Left cardiac atrium (tissue), 4 donors: ENCODE measurements around the gene DCST1. TPM values are rescaled to one million over a fixed set of nuclear protein-coding genes. Genes with fewer than 3 reads are reported as not detected.

Source experiments
- ATAC-seq, 2 donors: fragments of 200-7000 bp; cut with Tn5 transposase; one replicate each; pipeline ENCODE4 v1.9.1; 2020; ENCODE audit warnings: mild to moderate bottlenecking in 2 of 2, moderate library complexity in 2 of 2
- DNase-seq: peaks from one replicate; pipeline ENCODE4 v3.0.0-alpha.2; 2020
- intact Hi-C, 2 donors: fragments of 100-400 bp; cut with DNase I; formaldehyde crosslinking; loops; one replicate each; pipeline versions ENCODE4 v1.14.1 to v1.15.1; 2022 to 2023
- total RNA-seq, 2 donors: library from RNA; stranded (reverse); fragmentation: NEBNext Ultra II Directional; extraction: Animal tissue kit (Norgen Biotek cat#: 25700); gene quantifications; one replicate each; pipeline ENCODE4 v1.2.1, GENCODE V29; 2021
- donor health status: DM: no; HTN: yes; CAD: no.
- donor health status: DM: no; HTN: yes; CAD: no; lungs with severe emphysema.
- donor health status: DM: yes; HTN: yes; CAD: no.
- donor health status: Dilated cardiomyopathy.

Gene DCST1
- total RNA-seq, 2 donors from 2014 or later, result not detected

DNA sequence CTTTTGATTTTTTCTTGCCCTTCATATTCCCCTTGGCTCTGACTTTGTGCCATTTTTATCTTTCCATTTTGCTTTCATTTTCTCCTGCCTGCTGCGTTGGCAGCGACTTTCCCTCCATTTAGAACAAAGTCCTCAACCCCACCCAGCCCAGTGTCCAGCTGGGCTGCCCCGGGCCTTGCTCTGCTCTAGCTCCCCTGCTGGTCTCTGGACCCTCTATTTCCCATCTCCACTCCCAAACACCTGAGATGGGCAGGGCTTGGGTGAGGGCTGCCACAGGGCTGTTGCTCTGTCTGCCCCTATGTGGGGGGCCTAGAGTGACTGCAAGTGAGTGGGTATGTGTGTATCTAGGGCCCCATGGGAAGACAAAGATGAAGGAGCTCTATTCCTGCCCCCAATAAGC is 10.2 kb downstream of the DCST1 start:
- ATAC-seq (no peak), DNase-seq (no peak)
- intact Hi-C loops, result no loop called here

DNA sequence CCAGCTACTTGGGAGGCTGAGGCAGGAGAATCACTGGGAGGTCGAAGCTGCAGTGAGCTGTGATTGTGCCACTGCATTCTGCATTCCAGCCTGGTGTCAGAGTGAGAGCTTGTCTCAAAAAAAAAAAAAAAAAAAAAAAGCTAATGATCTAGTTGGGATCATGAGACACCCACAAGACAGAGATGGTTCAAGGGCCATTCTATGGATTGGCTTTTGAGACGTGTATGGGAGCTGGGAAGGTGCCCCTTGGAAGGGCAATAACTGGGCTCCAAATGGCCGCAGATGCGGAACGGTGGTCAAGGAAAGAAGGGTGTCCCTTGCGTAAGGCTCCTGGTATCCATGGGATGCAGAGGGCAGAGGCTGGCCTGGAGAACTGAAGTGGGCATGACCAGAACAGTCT is 10.7 kb downstream of the DCST1 start:
- intact Hi-C loops, result no loop called here
- ATAC-seq (no peak), DNase-seq (no peak)

DNA sequence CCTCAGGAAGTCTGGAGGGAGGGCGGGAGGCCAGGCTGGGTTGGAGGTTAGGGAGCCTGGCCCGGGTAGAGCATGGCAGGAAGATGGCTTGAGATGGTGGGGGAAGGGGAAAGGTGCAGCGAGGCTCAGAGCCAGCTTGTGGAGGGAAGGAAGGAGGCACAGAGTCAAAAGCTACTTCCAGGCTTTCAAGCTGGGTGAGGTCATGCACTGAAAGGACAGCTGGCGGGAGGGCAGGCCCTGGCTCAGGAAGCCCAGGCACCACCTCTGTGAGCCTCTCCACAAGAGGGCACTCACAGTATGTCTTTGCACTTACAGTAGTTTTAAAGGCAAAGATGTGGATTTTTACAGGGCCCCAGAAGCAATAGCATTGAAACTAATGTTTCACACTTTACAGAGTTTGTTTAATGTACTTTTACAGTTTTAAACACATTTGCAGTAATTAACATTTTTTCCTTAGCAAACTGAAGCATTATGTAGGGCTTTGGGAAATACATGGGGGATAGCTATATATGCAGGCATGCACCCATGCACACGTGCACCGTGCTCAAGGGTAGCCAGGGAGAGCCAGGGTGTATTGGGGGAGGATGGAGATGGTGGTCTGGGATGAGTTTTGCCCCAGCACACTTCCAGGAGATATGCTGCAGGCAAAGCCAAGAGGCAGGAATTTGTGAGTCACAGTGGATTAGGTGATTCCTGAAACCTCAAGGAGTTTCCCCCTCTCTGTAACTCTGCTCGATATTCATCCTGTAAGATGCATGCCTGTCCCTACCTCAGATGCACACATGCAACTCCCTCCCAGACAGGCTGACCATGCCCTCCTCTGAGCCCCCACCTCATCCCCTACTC is 11.4 kb downstream of the DCST1 start:
- peak; percentile 89 to 91 for ATAC-seq
- DNase-seq, result peak; percentile 84
- intact Hi-C loops, result loop anchor here in 1 of 2 donors (5.0 kb wide), 1 partner anchor 37 kb away; no protein-coding TSS in a partner anchor

DNA sequence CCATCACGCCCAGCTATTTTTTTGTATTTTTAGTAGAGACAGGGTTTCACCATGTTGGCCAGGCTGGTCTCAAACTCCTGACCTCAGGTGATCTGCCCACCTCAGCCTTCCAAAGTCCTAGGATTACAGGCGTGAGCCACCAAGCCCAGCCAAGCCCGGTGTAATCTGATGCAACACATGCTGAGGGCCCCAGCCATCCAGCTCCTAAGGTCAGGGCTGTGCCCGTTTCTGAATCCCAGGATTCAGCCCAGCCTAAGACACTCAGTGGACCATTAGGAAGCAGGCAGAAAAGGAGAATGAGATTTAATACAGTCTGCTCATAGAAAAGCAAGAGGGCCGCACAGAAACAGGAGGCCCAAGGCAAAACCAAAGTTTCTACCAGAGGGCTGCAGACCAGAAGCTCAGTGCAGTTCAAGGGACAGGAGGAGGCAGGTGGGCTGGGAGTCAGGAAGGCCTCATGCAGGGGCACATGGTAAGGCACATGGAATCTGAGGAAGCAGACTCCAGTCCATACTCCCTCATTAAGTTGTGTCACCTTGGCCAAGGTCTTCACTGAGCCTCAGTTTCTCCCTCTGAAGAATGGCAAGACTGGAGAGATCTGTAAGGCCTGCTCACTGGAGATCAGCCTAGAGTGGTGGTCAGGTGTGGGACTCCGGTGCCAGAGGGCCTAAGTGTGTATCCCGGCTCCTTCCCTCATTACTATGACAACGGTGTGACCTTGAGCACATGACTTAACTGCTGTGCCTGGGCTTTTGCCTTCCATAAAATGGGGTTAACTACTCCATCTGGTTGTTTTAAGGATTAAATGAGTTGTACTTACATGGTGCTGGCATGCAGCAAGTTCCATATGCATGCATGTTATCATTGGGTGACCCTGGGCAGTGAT is 15.1 kb downstream of the DCST1 start:
- intact Hi-C loops, result loop anchor here in 1 of 2 donors (5.0 kb wide), 1 partner anchor 34 kb away; no protein-coding TSS in a partner anchor
- no peak for ATAC-seq
- DNase-seq, result no peak

DNA sequence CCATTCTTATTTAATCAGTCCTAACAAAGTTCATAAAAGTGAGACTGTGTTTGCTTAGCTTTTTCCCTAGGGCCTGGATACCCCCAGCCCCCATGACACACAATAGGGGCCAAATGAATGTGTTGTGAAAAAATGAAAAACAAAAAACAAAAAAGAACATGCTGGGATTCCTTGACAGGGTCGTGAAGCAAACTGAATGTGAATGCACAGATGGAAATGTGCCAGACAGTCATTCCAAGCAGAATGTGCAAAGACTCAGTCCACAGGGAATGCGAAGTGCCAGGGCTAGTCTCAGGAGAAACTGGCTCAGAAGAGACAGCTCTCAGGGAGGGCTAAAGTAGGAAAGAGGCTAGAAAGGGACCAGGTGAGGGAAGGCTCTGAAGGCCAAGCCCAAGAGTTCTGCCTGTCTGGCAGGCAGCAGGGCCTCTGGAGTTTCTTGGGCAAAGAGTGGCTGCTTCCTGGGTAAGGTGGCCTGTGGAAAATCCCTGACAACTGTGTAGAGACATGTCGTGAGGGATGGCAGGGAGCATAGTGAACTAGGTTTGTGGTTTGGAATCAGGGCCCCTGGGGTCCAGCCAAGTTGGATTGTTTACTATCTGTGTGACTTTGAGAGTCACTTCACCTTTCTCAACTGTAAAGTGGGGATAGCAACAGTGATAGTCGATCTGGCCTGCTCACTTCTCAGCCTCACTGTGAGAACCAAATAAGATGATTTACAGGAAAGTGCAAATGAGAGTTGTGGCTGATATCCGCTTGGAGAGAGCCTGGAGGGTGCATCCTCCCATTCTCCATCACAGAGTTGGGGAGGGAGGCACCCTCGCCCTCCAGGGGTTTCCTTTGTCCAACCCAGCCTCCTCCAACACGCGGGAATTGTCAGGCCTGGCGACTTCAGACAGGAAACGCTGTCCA is 16.3 kb downstream of the DCST1 start:
- intact Hi-C loops, result loop anchor here in 1 of 2 donors (5.0 kb wide), 1 partner anchor 32 kb away; no protein-coding TSS in a partner anchor
- DNase-seq (no peak), ATAC-seq (no peak)

DNA sequence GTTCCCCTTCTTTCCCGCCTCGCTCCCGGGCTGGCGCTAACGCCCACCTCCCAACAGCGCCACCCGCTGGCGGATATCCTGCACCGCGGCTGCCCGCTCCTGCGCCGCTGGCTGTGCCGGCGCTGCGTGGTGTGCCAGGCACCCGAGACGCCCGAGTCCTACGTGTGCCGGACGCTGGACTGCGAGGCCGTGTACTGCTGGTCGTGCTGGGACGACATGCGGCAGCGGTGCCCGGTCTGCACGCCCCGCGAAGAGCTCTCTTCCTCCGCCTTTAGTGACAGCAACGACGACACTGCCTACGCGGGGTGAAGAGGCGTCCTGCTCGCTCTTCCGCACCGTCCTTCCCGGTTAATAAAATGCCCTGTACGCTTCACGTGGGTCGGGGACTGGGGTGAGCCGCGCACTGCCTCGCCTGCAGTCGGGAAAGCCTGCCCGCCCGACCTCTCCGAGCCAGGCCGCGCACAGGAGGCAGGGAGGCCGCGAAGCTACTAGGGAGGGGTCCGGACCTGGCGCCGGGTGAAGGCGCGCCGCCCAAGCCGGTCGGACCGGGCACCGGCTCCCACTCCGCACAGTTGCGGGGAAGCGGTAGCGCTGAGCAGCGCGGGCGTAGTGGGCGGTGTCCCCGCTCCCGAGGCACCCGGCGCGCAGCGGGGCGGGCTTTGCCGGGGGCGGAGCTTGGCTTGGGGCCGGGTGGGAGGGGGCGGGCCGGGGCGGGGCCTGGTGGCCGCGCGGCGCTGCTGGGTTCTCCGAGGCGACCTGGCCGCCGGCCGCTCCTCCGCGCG is 17.1 kb downstream of the DCST1 start, which contains the start of gene ADAM15:
TSS of gene ADAM15 (plus strand) at position 757 of the 782 bp plus-strand sequence. CDS start 71 bp downstream, outside the sequence.
- ATAC-seq (peak; percentile 92 to 93), DNase-seq (peak; percentile 88)
- intact Hi-C loops, result no loop called here

DNA sequence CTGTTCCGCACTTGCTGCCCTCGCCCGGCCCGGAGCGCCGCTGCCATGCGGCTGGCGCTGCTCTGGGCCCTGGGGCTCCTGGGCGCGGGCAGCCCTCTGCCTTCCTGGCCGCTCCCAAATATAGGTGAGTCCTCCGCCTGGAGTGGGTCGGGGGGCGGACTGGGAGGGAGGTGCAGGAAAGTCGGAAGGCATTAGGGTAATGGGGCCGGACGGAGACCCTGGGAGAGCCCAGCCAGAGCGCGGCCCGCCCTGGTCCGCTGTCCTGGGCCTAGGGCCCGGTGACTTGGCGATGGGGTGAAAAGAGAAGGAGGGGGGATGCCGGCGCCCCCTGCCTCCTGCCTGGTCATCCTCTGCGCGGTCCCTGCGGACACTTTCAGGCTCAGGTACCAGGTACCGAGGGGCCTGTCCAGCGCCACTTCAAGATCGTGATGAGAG is 17.7 kb downstream of the DCST1 start:
- ATAC-seq (peak; percentile 5 to 6), DNase-seq (no peak)
- intact Hi-C loops, result no loop called here

DNA sequence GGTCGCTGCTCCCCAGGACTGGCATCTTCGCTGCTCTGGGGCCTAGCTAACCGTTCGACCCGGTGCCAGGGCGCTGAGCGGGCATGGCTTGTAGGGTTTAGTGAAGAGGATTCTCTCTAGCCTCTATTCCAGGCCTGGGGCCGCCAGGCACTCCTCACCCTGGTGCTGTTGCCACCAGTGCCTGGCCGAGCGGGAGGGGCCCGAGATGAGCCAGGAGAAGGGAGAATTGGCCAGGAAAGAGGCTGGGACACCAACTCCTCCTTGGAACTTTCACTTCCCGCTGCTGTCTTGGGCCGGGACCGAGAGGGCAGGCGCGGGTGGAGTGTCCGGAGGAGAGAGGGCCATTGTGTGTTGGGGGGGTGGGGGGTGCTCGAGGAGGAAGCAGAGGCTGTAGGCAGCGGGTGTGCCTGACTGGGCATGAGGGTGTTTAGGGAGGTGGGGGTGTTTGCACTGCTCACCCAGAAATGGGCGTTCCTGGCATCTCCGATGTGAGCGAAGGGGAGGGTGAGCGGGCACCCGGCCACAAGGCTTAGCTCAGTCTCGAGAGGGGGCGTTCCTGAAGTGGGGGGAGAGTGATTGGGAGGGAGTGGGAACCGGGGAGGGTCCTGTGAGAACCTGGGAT is 18.3 kb downstream of the DCST1 start:
- peak; percentile 23 to 65 for ATAC-seq
- DNase-seq, result peak; percentile 84
- intact Hi-C loops, result no loop called here

DNA sequence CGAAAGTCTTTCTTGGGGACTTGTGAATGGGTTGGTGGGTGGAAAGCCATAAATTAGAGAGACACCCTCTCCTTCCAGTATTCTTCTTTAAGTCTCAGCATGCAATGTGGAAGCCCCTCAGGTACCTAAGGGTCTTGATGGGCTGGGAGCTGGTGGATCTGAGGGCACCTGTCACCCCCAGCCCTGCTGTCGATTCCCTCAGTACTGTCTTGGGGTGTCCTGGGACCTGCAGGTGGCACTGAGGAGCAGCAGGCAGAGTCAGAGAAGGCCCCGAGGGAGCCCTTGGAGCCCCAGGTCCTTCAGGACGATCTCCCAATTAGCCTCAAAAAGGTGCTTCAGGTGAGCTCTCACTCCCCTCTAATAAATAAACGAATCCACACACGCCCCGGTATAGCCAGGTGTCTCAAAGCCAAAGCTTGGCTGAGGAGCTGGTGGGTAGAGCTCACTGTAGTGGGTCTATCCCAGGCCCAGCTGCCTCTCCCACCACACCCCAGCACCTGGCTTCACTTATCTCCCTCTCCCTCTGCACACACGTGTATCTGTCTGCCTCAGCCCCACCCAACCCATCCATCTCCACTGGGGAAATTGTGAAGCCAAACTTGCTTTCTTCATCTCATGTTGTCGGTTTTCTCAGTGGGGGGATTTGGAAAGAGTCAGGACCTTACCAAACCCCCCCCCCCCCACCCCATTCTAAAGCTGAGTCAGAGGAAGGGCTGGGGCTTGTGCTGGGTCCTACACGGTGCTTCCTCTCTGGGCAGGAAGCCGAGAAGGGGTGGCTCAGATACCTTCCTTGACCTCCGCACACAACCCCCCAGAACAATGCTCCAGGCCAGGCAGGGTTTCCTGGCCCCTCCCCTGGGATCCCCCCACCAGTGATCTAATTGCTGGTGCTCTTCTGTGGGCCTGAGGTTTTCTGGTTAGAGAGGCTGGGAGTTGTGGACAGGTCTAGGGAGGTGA is 19.1 kb downstream of the DCST1 start:
- peak; percentile 76 for DNase-seq

DNA sequence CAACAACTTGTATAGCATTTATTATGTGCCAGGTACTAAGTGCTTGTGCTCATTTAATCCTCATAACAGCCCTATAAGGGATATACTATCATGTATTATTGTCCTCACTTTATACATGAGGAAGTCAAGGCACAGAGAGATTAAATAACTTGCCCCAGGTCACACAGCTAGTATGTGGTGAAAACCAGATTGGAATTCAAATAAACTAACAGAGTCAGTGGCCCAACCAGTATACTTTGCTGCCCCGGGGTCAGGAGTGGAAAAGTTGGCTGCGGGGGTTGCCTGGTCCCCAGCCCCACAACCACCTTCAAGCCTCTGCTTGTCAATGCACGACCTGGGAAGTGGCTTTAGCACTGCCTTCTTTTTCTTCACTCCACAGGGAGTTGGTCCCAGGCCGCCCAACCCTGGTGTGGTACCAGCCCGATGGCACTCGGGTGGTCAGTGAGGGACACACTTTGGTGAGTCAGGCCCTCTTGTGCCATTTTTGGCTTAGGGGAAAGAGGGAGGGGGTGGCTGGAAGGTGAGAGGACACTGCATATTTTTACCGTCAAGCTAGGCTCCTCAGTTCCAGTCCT is 20.0 kb downstream of the DCST1 start:
- ATAC-seq, result no peak
- no peak for DNase-seq
- intact Hi-C loops, result no loop called here

More for the DNA sequence above, 19.1 kb downstream of the DCST1 start:
- ATAC-seq, result peak in 1 of 2 donors; percentile 11
- intact Hi-C loops, result no loop called here

DNA sequence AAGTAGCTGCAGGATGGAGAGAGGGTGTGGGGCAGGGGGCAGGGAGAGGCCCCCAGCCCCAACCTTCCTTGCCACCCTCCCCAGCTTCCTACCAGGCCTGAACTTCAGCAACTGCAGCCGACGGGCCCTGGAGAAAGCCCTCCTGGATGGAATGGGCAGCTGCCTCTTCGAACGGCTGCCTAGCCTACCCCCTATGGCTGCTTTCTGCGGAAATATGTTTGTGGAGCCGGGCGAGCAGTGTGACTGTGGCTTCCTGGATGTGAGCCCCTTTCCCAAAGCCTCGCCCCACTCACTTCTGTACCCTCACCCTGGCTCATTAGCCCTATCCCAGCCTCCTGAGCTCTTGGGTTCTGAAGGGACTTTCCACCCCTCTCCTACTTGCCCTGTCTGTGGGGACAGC is 23.5 kb downstream of the DCST1 start:
- intact Hi-C loops, result no loop called here
- no peak for ATAC-seq
- DNase-seq, result no peak

DNA sequence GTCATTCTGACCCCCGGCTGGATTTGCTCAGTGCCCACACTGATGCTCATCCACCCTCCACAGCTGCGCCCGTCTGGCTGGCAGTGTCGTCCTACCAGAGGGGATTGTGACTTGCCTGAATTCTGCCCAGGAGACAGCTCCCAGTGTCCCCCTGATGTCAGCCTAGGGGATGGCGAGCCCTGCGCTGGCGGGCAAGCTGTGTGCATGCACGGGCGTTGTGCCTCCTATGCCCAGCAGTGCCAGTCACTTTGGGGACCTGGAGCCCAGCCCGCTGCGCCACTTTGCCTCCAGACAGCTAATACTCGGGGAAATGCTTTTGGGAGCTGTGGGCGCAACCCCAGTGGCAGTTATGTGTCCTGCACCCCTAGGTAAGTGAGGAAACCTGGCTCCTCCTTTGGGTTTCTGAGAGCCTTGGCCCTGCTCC is 24.2 kb downstream of the DCST1 start:
- DNase-seq (no peak), ATAC-seq (no peak)
- intact Hi-C loops, result no loop called here

DNA sequence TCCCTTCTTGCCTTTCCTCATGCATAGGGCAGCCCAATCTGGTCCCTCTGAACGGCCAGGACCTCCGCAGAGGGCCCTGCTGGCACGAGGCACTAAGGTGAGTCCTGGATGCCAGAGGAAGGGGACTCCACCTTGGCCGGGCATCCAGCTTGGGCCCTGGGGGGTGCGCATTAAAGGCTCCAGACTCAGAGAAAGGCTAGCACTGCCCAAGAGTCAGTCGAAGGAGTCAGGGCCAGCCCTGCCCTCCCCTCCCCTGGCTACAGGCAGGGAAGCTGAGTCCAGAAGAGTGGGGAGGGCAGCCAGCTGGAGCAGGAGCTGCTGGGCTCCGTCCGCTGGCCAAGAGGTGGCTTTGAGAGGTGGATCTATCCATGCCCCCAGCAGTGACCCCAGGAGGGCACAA is 27.1 kb downstream of the DCST1 start:
- ATAC-seq (no peak), DNase-seq (no peak)
- intact Hi-C loops, result loop anchor here in 1 of 2 donors (5.0 kb wide), 2 partner anchors 98 to 148 kb away; partner anchors contain the start of gene PYGO2

DNA sequence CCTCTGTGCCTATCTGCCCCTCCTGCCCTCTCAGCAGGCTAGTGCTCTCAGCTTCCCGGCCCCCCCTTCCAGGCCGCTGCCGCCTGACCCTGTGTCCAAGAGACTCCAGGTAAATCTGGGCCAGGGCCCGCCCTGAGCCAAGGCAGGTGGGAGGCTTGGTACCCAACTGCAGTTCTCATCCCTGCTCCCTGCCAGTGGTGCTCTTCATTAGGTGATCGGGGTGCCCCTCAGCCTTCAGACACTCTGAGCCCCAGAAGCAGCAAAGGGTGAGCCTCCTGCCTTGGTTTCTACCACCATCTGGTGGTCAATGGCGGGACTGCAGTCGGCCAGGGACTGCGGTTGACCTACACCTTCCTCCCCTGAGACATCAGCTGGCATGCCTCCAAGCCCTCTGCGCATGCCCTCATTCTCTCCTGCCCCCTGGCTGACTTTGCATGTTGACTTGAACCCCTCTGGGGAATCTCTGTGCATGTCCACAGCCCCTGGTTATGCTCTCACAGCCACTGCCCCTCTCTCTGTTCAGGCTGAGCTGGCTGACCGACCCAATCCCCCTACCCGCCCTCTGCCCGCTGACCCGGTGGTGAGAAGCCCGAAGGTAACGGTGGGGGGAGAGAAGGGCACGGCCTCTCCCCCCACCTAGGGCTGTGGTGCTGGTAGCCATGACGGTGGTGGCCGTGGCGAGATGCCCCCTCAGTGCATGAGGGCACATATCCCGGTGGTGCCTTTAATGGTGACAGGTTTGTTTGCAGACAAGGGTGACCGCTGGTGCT is 27.9 kb downstream of the DCST1 start:
- ATAC-seq, result peak; percentile 53 to 64
- DNase-seq, result peak; percentile 88
- intact Hi-C loops, result loop anchor here in 1 of 2 donors (5.0 kb wide), 2 partner anchors 99 to 149 kb away; partner anchors contain the start of gene PYGO2

DNA sequence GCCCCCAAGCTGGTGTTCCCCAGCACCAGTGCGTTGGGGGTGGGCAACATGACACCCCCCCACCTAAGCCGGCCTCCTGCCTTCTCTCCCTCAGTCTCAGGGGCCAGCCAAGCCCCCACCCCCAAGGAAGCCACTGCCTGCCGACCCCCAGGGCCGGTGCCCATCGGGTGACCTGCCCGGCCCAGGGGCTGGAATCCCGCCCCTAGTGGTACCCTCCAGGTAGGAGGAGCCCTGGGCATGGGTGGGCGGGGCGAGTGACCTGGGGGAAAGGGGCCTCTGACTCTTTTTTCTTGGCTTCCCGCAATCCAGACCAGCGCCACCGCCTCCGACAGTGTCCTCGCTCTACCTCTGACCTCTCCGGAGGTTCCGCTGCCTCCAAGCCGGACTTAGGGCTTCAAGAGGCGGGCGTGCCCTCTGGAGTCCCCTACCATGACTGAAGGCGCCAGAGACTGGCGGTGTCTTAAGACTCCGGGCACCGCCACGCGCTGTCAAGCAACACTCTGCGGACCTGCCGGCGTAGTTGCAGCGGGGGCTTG is 28.6 kb downstream of the DCST1 start:
- intact Hi-C loops, result loop anchor here in 1 of 2 donors (5.0 kb wide), 2 partner anchors 100 to 150 kb away; partner anchors contain the start of gene PYGO2
- DNase-seq, result no peak
- ATAC-seq, result peak in 1 of 2 donors; percentile 0
